Activated CD4-positive, alpha-beta T cell treated with anti-CD3 and anti-CD28 coated beads, Interleukin-10, Interleukin-2, amounts not matched to agents 100 ng/mL and 50 ng/mL, durations not matched to agents 16 hours and 8 hours (primary cell): ENCODE results near the gene TSEN34.
"Not testable (repeated sequence)": the region's sequence is repeated elsewhere in the genome, so short reads cannot be mapped to it uniquely, and the experiment has no call there.

ENCODE experiments used
- DNase-seq: peaks from one replicate; pipeline ENCODE4 v3.0.0-alpha.2; 2020

TSEN34 gene

DNA sequence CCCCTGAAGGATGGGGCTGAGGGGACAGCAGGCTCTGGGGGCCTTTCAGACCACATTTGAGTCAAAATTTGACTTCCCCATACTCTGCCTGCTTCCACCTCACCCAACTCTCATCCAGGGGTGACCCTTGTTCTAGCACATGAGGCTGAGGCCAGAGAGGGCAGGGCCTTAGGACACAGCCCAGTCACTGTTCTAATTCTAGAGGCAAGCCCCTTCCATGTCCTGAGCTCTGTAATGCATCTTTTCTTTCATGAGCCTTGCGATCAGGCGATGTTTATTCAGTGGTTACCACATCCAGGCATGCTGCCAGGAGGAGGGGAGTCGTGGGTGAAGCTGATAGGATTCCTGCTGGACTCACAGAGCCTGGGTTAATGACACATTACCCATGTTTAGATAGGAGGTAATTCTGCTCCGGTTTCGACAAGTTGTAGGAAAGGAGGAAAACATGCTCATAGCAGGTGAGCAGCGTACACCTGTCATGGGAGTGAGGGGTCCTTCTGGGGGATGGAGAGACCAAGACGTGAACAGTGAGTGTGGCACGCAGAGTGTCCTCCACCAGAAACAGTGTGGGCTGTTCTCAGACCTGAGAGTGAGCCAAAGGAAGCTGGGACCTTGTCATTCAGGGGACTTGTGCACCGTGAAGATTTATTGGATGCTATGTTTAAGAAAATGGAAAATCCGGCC is 18.8 kb downstream of the TSEN34 start:
- DNase-seq: no peak

DNA sequence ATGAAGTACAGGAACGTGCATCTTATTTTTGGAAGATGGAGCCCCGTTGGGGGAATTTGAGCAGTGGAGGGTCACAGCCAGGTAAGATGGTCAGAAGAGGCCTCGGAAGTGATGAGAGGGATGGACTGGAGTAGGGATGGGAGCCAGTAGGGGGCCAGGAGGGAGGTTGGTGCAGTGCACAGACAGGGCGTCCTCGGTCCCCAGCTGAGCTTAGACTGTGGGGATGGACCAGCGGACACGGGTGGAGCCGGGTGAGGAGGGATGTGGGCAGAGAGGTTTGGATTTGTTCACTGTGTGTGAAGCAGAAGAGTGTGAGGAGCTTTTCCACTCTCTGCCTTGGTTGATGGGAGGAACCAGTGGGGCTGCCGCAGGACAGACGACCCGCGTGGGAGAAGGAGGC is 20.1 kb downstream of the TSEN34 start:
- no peak for DNase-seq

DNA sequence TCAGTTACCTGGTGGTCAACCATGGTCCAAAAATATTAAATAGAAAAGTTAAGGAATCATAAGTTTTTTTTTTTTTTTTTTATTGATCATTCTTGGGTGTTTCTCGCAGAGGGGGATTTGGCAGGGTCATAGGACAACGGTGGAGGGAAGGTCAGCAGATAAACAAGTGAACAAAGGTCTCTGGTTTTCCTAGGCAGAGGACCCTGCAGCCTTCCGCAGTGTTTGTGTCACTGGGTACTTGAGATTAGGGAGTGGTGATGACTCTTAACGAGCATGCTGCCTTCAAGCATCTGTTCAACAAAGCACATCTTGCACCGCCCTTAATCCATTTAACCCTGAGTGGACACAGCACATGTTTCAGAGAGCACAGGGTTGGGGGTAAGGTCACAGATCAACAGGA is 23.1 kb downstream of the TSEN34 start:
- DNase-seq: not testable (repeated sequence)

DNA sequence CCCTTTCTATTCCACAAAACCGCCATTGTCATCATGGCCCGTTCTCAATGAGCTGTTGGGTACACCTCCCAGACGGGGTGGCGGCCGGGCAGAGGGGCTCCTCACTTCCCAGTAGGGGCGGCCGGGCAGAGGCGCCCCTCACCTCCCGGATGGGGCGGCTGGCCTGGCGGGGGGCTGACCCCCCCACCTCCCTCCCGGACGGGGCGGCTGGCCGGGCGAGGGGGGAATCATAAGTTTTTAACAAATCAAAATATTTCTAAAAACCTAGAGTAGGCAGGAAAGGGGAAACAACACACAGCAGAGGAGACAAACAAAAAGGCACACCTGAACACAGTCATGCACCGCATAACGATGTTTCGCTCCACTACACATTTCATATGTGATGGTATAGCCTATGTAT is 23.6 kb downstream of the TSEN34 start:
- DNase-seq: not testable (repeated sequence)

DNA sequence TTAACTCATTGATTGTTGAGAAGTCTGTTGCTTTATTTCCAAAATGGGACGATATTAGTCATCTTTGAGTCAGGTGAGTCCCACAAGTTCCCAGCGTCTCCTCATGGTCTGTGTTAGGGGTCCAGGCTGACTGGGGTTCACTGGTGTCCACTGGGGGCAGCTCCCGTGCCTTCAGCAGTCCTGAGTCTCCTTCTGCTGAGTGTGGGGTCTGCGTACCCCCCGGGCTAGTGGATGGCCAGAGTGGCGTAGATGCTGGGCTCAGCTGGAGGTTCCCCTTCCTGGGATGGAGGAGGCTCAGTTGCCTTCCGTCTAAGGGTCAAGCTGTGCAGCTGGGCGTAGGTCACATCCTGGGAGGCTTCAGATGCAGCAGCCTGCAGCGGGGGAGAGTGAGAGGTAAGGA is 25.8 kb downstream of the TSEN34 start:
- DNase-seq: no peak

DNA sequence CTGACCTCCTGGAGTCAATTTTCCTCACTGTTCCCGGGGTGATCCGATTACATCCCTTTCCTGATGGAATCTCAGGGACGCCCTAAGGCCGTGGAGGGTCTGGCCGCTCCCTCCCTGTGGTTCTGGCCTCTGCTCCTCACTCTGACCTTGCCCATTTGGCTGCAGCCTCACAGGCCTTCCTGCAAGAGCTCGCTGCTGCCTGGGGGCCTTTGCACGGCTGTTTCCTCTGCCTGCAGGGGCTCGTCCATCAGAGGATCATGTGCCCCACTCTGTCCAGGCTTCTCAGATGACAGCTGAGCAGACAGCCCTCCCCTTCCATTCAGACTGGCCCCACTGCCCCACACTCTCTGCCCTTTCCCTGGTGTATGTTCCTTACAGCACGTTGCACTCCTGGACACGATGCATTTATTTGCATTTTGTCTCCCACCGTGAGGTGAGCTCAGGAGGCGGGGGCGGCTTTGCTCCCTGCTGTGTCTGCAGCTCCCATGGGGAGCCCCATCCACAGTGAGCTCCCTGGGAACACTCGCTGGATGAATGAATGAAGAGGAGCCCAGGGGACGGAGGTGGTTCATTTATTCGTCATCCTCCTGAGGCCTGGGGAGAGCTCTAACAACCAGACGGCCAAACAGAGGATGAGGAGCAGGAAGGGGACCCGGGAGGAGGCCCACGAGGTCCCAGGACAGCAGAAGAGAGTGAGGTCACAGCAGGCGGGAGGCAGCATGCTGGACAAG is 26.6 kb downstream of the TSEN34 start:
- DNase-seq: not testable (repeated sequence)

DNA sequence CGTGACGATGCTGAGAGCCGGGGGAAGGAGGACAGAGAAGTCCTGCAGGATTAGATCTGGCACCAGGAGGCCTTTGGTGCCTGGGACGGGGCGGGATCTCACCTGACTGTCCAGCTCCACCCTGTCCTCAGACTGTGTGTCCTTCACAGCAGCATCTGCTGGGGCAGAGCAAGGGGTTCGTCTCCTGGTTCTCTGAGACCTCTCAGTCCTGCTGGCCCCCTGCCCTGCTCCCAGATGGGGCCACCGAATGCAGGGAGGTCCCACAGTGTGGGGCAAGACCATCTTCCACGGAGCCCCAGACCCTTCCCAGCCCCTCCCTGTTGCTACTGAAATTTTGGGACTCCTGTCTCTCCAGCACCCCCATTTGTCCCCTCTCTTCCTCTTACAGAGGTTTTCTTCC is 27.2 kb downstream of the TSEN34 start:
- no peak for DNase-seq

DNA sequence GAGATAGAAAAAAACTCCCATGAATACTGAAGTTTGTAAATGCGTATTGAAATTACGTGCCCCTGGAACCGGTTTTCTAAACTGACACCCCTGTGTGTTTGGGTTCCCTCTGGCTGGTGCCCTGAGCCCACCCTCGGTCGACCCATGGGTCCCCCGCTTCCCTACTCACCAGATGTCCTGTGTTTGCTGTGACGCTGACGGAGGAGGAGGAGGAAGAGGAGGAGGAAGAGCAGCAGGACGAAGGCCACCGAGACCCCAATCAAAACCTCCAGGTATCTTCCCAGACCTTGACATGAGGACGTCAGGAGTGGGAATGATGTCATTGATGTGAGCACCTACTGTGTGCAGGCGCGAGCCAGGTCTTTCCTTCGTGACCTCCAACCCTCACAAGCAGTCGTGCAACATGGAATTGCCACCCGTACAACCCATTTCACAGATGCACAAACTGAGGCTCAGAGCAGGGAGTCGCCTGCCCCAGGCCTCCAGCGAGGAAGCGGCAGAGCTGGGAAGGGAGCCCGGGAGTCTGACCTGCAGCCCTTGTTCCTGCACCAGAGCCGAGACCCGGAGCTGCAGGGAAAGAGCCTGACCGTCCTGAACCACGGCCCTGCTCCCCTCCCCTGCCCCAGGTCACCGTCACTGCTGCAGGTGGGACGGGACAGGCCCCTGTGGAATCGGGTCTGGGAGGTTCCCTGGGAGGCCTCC is 28.0 kb downstream of the TSEN34 start:
- DNase-seq: no peak

DNA sequence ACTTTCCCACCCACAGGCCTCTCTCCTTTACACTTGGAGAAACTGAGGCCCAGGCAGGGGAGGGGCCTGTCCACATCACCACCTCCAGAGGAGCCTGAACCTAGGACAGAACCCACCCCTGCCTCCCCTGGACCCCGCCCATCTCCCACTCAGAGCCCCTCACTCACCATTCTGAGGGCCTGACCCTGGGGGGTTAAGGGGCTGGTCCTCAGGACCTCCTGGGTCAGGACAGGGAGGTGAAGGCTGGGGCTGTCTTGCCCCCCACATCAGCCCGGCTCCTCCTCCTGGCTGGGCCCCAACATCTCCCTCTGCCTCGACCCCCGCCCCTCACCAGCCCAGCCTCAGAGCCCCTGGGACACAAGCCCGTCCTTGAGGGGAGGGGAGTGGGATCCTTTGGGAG is 28.6 kb downstream of the TSEN34 start:
- DNase-seq: not testable (repeated sequence)

DNA sequence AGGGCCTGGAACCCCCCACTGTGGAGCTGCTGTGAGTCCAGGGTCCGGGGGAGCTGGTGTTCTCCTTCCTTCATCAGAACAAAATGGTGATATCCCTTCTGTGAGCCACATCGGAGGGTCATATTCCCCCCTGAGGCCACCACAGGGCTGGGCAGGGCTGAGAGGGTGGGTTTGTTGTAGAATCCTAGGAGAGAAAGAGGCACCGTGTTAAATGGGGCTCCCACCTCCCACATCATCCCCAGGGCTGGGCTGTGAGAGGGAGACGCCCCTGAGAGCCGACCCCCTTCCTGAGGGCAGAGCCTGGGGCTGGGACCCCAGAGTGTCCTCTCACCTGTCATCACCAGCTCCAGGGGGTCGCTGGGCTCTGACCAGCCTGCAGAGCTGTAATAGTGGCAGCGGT is 30.8 kb downstream of the TSEN34 start:
- not testable (repeated sequence) for DNase-seq

DNA sequence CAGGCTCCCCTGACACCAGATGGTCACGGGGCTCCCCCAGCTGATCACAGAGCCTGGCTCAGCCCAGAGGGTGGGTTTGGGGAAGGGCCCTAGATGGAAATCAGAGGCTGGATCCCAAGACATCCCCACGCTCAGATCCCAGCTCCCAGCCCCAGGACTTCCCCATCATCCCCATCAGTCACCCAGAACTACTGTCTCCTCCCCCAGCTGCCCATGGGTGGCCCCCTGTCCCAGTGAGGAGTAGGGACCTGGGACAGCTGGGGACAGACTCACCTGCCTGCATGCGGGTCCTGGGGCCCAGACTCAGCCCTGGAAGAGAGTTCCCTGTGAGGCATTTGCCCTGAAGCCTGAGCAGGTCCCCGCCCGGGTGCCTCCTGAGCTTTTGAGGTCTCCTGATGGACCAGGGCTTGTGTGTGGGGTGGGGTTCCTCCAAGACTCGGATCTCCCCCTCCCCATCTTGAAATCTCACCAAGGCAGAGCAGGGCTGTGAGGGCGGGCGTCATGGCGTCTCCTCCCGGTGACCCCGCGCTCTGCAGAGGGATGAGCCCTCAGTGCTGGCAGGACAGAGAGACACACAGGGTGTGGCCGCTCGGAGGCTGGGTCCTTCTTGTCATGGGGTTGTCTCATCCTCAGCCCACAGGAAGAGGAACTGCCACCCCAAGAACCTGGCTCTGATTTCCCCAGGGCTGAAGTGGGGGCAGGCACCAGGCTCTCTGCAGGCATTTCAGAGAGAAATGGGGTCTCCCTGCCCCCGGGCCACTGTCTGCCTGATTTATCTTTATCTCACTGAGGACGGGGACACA is 31.6 kb downstream of the TSEN34 start, which contains the start of gene LILRB3:
TSS of gene LILRB3 (minus strand) at position 534 of the 803 bp plus-strand sequence. CDS start at position 503, 31 bp downstream.
- DNase-seq: not testable (repeated sequence)

DNA sequence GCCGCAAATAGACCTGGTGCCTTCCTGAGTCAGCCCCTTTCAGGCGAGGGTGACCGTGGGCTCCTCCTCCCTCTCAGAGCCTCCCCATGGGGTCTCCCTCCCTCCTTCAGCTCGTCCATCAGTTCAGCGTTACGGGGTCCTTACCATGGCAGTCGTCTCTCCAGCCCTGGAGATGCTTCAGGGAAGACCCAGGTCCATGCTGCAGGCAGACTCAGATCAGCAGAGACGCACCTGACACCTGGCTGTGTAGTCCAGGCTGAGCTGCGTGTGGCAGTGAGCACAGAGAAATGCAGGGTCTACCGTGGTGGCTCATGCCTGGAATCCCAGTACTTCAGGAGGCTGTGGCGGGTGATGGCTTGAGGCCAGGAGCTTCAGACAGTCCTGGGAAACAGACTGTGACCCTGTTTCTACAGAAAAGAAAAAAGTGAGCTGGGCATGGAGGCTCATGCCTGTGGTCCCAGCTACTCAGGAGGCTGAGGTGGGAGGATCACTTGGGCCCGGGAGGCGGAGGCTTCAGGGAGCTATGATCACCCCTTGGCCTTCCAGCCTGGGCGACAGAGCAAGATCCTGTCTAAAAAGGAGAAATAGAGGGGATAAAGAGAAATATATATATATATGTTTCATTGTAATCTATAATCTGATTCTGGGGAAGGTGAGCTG is 32.3 kb downstream of the TSEN34 start:
- not testable (repeated sequence) for DNase-seq

DNA sequence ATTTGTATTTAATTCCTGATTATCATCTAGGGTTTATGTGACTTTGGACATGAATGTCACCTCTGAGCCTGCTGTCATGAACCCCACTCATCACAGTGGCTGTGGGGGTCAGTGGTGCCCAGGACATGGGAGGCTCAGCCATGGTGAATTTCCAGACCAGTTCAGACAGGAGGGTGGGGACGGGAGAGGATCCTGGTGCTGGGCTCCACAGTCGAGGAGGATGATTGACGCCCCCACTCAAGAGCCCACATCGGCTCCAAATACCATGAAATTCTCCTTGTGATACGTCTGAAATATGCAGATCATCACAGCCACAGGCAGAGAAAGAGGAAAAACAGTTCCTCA is 32.8 kb downstream of the TSEN34 start:
- not testable (repeated sequence) for DNase-seq

DNA sequence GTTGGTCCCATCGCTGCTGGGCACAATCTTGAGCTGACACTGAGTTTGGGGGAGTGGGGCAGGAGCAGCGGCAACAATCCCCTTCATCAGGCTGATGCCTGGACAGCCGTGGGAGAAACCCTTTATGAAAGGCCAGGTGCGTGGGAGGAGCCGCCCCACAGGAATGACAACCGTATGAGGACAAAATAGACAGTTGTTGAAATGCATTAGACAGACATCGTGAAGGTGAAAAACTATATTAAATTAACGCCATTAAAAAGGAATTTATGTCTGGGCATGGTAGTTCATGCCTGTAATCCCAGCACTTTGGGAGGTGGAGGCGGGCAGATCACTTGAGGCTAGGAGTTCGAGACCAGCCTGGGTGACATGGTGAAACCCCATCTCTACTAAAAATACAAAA is 33.5 kb downstream of the TSEN34 start:
- not testable (repeated sequence) for DNase-seq

DNA sequence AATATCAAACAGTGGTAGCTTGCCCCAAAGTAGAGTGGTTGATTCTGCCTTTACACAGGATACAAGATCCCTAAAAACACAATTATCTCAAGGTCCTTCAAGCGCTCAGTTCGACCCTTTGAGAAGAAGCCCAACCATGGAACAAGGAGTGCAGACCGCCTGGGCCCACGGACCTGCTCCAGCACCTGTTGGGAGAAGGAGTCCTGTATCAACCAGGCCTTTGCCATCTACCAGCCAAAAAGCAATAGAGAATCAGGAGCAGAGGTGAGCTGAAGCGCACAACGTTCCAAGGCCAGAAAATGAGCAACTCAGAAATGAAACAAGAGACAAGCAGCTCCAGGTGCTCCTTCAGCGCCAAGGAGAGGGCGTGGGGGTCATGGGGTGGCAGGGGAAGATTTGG is 38.0 kb downstream of the TSEN34 start:
- DNase-seq: no peak

DNA sequence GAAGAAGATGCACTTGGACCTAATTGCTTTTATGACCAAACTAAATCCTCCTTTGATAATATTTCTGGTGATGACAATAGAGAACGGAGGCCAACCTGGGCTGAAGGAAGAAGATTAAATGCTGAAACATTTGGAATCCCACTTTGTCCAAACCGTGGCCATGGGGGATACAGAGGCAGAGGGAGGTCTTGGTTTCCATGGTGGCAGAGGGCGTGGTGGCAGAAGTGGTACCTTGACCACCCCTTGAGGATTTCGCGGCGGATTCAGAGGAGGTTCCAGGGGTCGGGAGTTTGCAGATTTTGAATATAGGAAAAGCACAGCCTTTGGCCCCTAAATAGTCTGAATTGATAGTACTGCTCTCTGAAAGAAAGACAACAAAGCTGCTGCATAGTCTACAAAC is 38.9 kb downstream of the TSEN34 start:
- DNase-seq: no peak

DNA sequence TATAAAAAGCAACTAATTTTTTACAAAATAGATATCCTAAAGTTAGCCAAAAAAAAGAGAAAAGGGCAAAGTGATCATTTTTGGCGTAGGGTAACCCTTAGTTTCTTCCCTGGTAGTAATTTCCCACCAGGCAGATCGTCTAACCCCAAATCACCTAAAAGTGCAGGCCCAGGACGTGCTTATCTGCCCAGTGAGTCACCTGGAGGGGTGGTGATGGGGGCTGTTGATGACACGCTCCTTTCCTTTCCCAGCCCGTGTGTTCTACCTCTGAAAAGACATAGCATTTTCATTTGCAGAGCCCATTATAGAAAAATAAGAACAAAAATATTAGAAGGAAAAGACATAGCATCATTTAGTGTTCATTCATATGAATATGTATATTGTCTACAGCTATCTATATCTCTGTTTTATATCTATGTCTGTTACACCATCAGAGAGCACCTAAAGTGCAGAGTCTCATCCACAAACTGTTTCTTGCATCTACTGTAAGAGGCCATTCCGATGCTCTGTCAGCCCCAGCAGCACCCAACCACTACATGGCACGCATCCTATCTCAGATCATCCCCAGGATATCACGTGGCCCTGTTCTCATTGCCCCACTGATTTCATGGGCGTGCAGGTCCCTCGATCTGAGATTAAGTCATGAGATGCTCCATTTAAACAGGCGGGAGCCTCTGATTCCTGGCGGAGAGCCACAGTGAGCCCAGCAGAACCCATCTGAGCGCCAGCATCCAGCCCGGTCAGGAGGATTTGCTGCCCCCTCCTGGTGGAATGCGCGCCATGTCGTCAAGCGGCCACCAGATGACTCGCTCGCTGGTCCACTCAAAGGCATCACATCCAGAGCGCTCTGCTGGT is 40.2 kb downstream of the TSEN34 start:
- DNase-seq: peak; percentile 77

DNA sequence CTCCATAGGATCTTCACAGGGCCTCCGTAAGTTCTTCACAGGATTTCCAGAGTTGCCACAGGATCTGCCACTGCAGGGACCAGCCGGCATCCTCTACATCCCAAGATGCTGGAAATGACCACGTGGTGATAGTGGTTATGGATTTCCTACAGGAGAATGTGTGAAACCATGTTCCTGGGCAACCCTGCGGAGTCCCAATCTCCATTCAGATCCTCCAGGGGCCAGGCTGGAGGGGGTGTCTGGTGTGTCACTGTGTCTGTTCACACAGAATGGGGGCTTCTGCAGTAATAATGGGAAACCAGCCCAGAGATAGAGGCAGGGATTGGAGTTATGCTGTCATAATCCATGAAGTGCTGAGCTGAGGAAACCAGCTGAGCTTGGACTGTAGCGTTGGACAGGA is 42.8 kb downstream of the TSEN34 start:
- DNase-seq: no peak

DNA sequence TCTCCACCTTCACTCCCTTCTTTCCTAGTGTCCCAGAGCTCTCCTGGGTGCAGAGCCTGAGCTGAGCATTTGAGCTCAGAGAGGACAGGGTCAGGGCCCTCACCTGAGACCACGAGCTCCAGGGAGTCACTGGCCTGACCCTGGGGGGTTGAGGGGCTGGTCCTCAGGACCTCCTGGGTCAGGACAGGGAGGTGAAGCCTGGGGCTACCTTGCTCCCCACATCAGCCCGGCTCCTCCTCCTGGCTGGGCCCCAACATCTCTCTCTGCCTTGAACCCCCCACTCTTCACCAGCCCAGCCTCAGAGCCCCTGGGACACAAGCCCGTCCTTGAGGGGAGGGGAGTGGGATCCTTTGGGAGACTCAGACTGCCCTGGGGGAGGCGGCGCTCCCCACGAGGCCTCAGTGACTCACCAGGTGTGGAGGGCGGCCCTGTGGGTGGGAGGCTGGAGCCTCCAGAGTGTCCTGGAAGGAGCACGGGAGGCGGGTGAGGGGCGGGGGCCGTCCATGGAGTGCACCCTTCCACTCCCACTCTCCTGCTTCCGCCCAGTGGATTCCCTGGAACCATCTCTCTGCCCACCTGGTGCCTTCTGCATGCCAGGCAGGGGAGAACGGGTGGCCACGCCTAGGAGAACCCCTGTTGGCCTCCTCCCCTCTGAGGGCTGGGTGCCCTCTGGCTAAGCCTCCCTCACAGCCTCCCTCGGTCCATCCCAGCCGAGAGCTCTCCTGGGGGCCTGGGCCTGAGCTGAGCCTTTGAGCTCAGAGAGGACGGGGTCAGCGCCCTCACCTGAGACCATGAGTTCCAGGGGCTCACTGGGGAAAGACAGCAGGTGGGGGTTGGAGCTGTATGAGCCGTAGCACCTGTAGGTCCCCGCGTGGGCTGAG is 48.6 kb downstream of the TSEN34 start:
- not testable (repeated sequence) for DNase-seq
